Right ventricle myocardium superior (tissue), 1 donor: Measurements from ENCODE around the gene LRRC52. TPM values are rescaled to one million over a fixed set of nuclear protein-coding genes. Genes with fewer than 3 reads are reported as not detected.

Experiments
- total RNA-seq: library from RNA; stranded (reverse); fragmentation: NEBNext Ultra II Directional; extraction: Animal tissue kit (Norgen Biotek cat#: 25700); gene quantifications from one replicate; pipeline ENCODE4 v1.2.1, GENCODE V29; 2021
- donor health status: DM: no; HTN: yes; CAD: no; lungs with severe emphysema.

The LRRC52 gene
- total RNA-seq, 1 donor from 2014 or later = 0.38 TPM

Other genes starting within 250 kb of the LRRC52 start
- not detected for gene LMX1A, start 187.3 kb upstream of the LRRC52 start, total RNA-seq
- gene RXRG, start 98.9 kb upstream of the LRRC52 start, total RNA-seq = 3.3 TPM
- gene MGST3, start 87.2 kb downstream of the LRRC52 start, total RNA-seq = 601 TPM
- gene ALDH9A1, start 154.6 kb downstream of the LRRC52 start, total RNA-seq = 54.7 TPM
- 40.9 TPM for gene TMCO1, start 224.9 kb downstream of the LRRC52 start, total RNA-seq